Stomach (tissue), 9 donors: ENCODE results near the gene TMEM250. TPM values are rescaled to one million over a fixed set of nuclear protein-coding genes. Genes with fewer than 3 reads are reported as not detected.
A peak's percentile ranks its signal among the peaks of the same experiment; 100 is the strongest.

Experiments used
- DNase-seq, 2 donors: peaks; one replicate each; pipeline versions ENCODE4 v3.0.0 to v3.0.0-alpha.2; 2013 to 2019
- H3K27ac ChIP-seq, 5 donors: fragments of 200-600 bp in 4 of 5; sonication (generic) in 4 of 5; one replicate each; pipeline ENCODE4 v1.5.1; 2013 to 2019; ENCODE audit warnings: mild to moderate bottlenecking in 1 of 5, moderate library complexity in 1 of 5
- H3K27me3 ChIP-seq, 3 donors: fragments of 200-600 bp; sonication (generic); one replicate each; pipeline ENCODE4 v1.5.1; 2017 to 2019; ENCODE audit warnings: mixed run types in 1 of 3
- H3K36me3 ChIP-seq, 4 donors: fragments of 200-600 bp; sonication (generic); 1 replicate in 3 of 4; 2 replicates in 1 of 4; pipeline ENCODE4 v1.5.1; 2016 to 2019
- H3K4me1 ChIP-seq, 4 donors: fragments of 200-600 bp; sonication (generic); one replicate each; pipeline ENCODE4 v1.5.1; 2016 to 2019
- H3K4me3 ChIP-seq, 4 donors: fragments of 200-600 bp; sonication (generic) in 3 of 4; one replicate each; pipeline ENCODE4 v1.5.1; 2016 to 2019; ENCODE audit warnings: mild to moderate bottlenecking in 1 of 4
- H3K9me3 ChIP-seq, 4 donors: fragments of 200-600 bp; sonication (generic); one replicate each; pipeline ENCODE4 v1.5.1; 2016 to 2019
- CTCF ChIP-seq, 7 experiments: fragments of 450-650 bp in 4 of 7; fragments of 200-600 bp in 3 of 7; sonication (generic) in 3 of 7; IDR thresholded peaks; one replicate each; pipeline ENCODE4 v1.5.1; 2016 to 2019; ENCODE audit warnings: antibody characterized with exemption in 7 of 7, control low read depth in 2 of 7, mild to moderate bottlenecking in 1 of 7
- EP300 ChIP-seq: sonication (generic); formaldehyde crosslinking; IDR thresholded peaks from one replicate; pipeline ENCODE4 v1.6.1; 2017; ENCODE audit warnings: antibody characterized with exemption
- POLR2A ChIP-seq, 4 donors: fragments of 450-650 bp; IDR thresholded peaks; one replicate each; pipeline ENCODE4 v1.6.1; 2016; ENCODE audit warnings: antibody characterized with exemption in 4 of 4, control low read depth in 2 of 4, mild to moderate bottlenecking in 1 of 4, moderate library complexity in 1 of 4
- POLR2AphosphoS5 ChIP-seq, 3 donors: sonication (generic); formaldehyde crosslinking; IDR thresholded peaks; one replicate each; pipeline ENCODE4 v1.6.1; 2016; ENCODE audit warnings: antibody characterized with exemption in 3 of 3
- WGBS, 5 donors: extraction: QIAGEN DNeasy Blood & Tissue Kit in 3 of 5; methylation state at CpG; one replicate each; pipeline versions ENCODE4 v1.1.5 to v1.1.7; 2013 to 2018; 5-methylcytosine and 5-hydroxymethylcytosine counted together
- intact Hi-C: fragments of 100-400 bp; cut with DNase I; formaldehyde crosslinking; loops from one replicate; pipeline ENCODE4 v1.15.1; 2023; ENCODE audit warnings: low total_unique reads
- polyA plus RNA-seq, 3 donors: library from polyadenylated mRNA; stranded (reverse); fragments of 200-250 nt; gene quantifications; one replicate each; pipeline ENCODE4 v1.2.3, GENCODE V29; 2013
- total RNA-seq, 5 donors: library from RNA; depleted of rRNA; stranded (reverse); fragments of >200 nt; gene quantifications; one replicate each; pipeline versions ENCODE4 v1.1.0 to v1.2.3, GENCODE V29; 2014 to 2016
- donor health status: healthy with polysubstance abuse.
- donor health status: Bipolar disorder and iron deficiency.
- donor health status: healthy.

Gene TMEM250
- total and polyA plus RNA-seq, 8 donors: 15.6 to 105 (median 22.6) TPM

- WGBS, 5 donors: 71 to 84% (median 82%) methylated on average over 20 of the region's 20 CpGs
- H3K27me3 ChIP-seq: no peaks in the 10 kb centered on the region
- peak overlapping the region in 4 of 5 donors; percentile 59 to 96 (median 94) for H3K27ac ChIP-seq
- H3K9me3 ChIP-seq: no peaks in the 10 kb centered on the region
- intact Hi-C loops: no loop called here
- no peak for DNase-seq
- H3K4me1 ChIP-seq: peaks cover 75 to 88% (median 83%) of the 10 kb centered on the region in 4 donors
- TF ChIP-seq EP300: no peak
- TF ChIP-seq CTCF (IDR thresholded peaks at IDR 0.05): no peak
- TF ChIP-seq POLR2AphosphoS5 (IDR thresholded peaks at IDR 0.05): no peak
- no peak for TF ChIP-seq POLR2A (IDR thresholded peaks at IDR 0.05)
- H3K4me3 ChIP-seq: peak overlapping the region in 2 of 4 donors; percentile 3 to 15
- peaks cover 0 to 7% (median 2%) of the 10 kb centered on the region in 4 donors for H3K36me3 ChIP-seq
These were observed 26.9 kb downstream of the TMEM250 start for GRCh38 chr9:136091582-136092352.

GRCh38 chr9:136090768-136091581, 27.7 kb downstream of the TMEM250 start:
- Histone ChIP-seq H3K4me3 (peak overlapping the region in 2 of 4 donors; percentile 3 to 15), H3K27me3 (no peaks in the 10 kb centered on the region), H3K4me1 (peaks cover 80 to 88% (median 83%) of the 10 kb centered on the region in 4 donors), H3K36me3 (peaks cover 0 to 7% (median 2%) of the 10 kb centered on the region in 4 donors), H3K9me3 (no peaks in the 10 kb centered on the region), H3K27ac (peak overlapping the region in 4 of 5 donors; percentile 59 to 96 (median 94))
- intact Hi-C loops: no loop called here
- DNase-seq: peak in 1 of 2 donors; percentile 62
- TF ChIP-seq POLR2AphosphoS5 (IDR thresholded peaks at IDR 0.05) (no peak), POLR2A (IDR thresholded peaks at IDR 0.05) (no peak), CTCF (IDR thresholded peaks at IDR 0.05) (no peak), EP300 (no peak)
- 42 to 68% (median 54%) methylated on average over 10 to 22 of the region's 22 CpGs for WGBS, 5 donors

GRCh38 chr9:136090056-136090735, 28.5 kb downstream of the TMEM250 start:
- Histone ChIP-seq H3K27me3 (no peaks in the 10 kb centered on the region), H3K9me3 (no peaks in the 10 kb centered on the region), H3K27ac (peak overlapping the region in 4 of 5 donors; percentile 59 to 96 (median 94)), H3K4me1 (peaks cover 83 to 92% (median 86%) of the 10 kb centered on the region in 4 donors), H3K36me3 (peaks cover 0 to 7% (median 2%) of the 10 kb centered on the region in 4 donors), H3K4me3 (peak overlapping the region in 1 of 4 donors; percentile 15)
- WGBS, 5 donors: 61 to 79% (median 72%) methylated on average over 9 of the region's 9 CpGs
- no peak for TF ChIP-seq POLR2A (IDR thresholded peaks at IDR 0.05)
- TF ChIP-seq POLR2AphosphoS5 (IDR thresholded peaks at IDR 0.05): no peak
- no peak for TF ChIP-seq EP300
- TF ChIP-seq CTCF (IDR thresholded peaks at IDR 0.05): no peak
- intact Hi-C loops: no loop called here
- peak in 1 of 2 donors; percentile 6 for DNase-seq

- intact Hi-C loops: no loop called here
These were observed 29.0 kb downstream of the TMEM250 start for GRCh38 chr9:136089697-136090045.

More at GRCh38 chr9:136089697-136090045, 29.0 kb downstream of the TMEM250 start:
- H3K27ac ChIP-seq: peak overlapping the region in 4 of 5 donors; percentile 59 to 96 (median 94)
- H3K36me3 ChIP-seq: peaks cover 0 to 7% (median 2%) of the 10 kb centered on the region in 4 donors
- no peak overlapping the region for H3K4me3 ChIP-seq
- H3K27me3 ChIP-seq: no peaks in the 10 kb centered on the region
- TF ChIP-seq POLR2AphosphoS5 (IDR thresholded peaks at IDR 0.05) (no peak), CTCF (IDR thresholded peaks at IDR 0.05) (peak in 1 of 7 experiments; percentile 12), EP300 (no peak), POLR2A (IDR thresholded peaks at IDR 0.05) (no peak)
- H3K9me3 ChIP-seq: no peaks in the 10 kb centered on the region
- H3K4me1 ChIP-seq: peaks cover 85 to 96% (median 88%) of the 10 kb centered on the region in 4 donors
- DNase-seq: peak in 1 of 2 donors; percentile 54
- 15 to 24% (median 20%) methylated on average over 3 of the region's 3 CpGs for WGBS, 5 donors
